ENCODE results near the gene SORCS1.

SORCS1 gene

DNA sequence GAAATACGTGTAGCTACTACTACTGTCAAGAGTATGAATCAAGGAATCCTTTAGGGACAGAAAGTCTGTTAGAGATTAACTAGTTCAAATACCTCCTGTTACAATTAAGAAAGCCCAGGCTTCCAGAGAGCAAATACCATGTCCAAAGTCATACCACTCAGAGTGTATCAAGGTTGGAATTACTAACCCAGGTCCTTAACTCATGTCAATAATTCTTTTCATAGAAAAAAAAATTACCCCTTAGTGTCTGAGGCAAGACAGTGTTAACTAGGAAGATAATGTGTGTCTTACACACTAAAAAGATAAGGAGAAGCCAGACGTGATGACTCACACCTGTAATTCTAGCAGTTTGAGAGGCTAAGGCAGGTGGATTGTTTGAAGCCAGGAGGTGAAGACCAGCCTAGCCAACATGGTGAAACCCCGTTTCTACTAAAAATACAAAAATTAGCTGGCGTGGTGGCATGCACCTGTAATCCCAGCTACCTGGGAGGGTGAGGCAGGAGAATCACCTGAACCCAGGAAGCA lies 423.4 kb downstream of the SORCS1 start:
- no peak for DNase-seq (ENCODE audit: low read depth in 2 of 2)

DNA sequence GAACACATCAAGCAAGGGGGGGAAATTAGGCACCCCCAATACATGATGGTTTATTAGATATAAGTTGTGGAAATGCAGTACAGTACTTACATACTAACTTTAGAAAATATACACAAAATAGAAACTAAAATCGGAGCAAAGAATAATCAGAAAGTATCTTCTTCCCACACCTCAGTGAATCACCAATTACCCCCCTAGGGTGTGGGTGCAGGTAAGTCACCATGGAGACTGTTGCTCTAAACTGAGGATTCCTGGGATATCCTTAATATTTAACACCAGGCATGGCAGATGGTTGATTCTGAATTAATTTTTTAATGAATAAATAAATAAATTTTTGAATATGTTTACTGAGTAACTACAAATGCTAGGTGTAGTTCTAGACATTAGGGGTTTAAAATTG lies 424.4 kb downstream of the SORCS1 start:
- no peak for DNase-seq (ENCODE audit: low read depth in 2 of 2)

DNA sequence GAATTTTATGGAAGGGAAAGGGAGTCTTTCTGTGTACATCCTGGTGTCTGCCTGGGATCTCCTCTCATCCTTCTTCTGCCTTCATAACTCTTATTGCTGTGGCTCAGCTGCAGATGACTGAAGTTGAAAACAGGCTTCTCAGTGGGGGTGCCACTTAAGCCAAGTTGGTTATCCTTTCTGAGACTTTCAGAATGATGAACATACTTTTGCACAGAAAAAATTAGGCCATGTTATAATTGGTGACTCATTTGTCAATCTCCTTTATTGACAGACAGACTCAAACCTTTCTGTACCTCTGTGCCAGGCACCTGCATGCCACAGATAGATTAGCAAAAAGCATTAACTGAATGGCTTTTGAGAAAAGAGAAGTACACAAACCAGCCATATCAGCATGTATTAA lies 430.3 kb downstream of the SORCS1 start:
- no peak for DNase-seq (ENCODE audit: low read depth in 2 of 2)

DNA sequence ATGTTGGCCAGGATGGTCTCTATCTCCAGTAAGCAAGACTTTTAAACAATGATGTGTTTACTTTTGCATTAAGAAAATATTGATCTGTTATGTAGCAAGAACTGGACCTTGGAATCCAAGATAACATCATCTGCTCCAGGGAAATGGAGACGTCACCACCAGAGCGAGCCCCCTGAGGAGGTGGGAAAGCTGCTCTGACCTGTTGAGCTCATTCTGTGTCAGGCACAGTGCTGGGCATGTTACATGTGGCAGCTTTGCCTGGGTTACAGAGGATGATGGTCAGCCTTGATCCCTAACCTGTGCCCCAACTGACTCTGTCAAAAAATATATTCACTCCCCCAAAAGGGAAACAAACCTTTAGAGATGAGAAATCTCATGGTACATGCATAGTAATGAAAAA lies 436.3 kb downstream of the SORCS1 start:
- DNase-seq (ENCODE audit: low read depth in 2 of 2) = no peak

DNA sequence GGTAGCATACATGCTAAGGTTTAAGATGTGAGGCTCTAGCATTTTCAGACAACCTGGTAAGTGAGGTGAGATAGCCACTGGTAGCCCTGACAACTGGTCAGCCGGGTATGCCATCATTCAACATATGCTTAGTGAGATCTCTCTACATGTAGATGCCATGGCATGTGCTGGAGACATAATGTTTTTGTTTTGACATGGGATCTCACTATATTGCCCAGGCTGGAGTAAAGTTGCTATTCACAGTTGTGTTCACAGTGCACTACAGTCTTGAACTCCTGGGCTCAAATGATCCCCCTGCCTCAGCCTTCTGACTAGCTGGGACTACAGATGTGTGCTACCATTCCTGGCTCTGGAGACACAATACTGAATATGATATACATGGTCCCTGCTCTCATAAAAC lies 437.3 kb downstream of the SORCS1 start:
- DNase-seq (ENCODE audit: low read depth in 2 of 2) = no peak

DNA sequence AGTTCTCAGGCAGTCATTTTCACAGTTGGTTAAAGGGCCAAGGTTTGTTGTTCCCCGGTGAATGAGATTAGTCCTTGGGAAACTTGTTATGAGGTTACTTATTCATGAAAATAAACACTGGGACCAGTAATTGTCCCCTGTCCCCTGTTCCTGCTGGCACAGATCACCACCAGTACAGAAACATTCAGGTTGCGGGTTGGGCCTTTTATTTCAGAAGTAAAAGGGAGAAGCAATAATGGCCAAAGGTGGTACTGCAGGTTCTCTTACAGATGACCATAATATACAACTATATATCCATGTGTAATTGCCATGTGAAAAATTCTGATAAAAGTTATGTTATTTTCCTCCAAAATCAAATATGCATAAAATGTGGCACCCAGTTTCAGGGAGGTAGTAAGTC lies 442.0 kb downstream of the SORCS1 start:
- DNase-seq (ENCODE audit: low read depth in 2 of 2) = no peak

DNA sequence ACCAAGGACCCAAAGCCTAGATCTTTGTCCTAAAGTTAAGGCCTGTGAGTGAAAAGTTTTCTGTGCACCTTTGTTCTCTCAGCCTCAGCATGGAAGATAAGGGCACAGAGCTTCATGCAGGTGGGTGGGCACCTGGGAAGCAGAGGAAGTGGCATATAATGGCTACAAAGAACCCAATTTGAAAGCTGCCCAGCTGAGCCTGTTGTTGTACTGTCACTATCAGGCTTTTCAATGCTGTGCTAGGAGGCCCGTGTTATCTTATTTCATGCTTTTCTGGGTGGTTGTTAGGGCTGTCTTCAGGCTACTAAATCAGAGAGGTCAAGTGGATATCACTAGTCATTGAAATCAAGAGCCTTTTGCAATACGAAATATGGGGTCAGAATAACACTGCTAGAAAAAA lies 443.8 kb downstream of the SORCS1 start:
- DNase-seq (ENCODE audit: low read depth in 2 of 2) = no peak

DNA sequence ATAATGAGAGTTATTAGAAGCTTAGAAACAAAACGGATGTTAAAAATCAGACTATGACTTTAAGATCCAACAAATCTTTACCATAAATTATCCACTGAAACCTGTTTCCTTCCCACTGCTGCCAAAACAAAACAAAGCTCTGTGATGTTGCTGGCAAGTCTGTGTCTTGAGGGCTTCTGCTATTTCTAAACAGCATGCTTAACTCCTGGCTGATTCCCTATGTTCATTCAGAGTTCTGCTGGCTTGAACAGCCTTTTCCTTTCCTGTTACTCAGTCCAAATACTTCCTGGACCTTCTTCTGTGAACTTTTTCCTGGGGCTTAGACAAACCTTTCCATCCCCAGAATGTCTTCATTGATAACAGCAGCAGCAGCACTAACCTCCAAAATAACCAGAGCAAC lies 448.1 kb downstream of the SORCS1 start:
- no peak for DNase-seq (ENCODE audit: low read depth in 2 of 2)

DNA sequence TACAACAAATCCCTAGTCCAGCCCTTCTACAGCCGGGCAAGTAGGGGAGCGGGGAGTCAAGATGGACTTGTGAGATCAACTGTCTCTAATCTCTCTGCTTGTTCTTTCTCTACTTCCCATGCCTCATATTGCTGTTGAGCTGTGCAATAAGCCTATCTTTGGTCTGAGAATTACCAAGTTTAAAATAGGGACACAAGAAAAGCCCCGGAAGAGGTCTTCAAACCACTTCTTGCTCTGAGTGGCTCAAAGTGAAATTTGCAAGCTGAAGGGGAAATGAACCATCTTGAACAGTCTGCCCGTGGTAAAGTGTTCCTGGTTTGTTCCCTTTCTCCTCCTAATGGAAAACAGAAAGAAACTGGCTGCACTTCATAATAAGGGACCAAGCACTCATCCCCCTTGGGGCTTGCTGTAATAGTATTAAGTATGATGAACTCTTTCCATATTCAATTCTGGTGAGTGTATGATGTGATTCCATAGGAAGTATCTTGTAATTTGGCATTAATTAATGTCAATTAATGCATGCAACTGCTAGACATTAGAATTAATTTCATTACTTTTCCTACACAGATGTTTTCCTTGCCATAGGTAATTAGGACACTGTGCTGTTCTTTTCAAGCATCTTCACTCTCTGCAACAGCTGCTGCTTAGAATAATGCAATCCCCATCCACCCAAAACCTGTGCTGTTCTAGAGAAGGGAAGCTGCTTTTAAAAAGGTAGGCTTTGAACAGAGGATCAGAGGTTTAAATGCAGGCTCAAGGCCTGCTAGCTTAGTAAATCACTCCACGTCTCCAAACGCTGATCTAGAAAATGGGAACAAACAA lies 449.6 kb downstream of the SORCS1 start:
- DNase-seq (ENCODE audit: low read depth in 2 of 2) = no peak

DNA sequence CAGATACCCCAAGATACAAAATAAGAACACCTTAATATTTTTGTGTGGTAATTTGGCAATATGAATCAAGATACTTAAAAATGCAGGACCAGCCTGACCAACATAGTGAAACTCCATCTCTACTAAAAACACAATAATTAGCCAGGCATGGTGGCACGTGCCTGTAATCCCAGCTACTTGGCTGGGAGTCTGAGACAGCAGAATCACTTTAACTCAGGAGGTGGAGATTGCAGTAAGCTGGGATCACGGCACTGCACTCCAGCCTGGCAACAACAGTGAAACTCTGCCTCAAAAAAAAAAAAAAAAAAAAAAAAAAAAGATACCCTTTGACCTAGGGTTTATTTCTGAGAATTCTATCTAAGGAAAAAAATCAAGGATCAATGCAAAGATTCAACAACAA lies 450.7 kb downstream of the SORCS1 start:
- no peak for DNase-seq (ENCODE audit: low read depth in 2 of 2)

DNA sequence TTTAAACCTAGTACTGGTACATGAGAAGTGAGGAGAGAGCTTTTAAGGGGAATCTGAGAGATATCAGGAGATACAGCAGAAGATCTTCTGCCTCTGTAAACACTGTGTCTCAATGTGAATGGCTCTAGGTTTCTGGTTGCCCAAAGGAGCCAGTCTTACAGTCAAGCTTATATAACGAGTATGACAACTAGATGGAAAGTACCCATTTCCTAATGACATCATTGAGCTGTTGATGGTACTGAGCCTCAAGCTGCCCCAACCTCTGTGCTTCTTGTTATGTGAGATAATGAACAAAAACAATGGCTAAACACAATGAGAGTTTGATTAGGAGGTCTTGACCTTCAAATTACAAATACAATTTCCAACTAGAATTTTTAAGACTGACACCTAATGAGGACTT lies 451.5 kb downstream of the SORCS1 start:
- no peak for DNase-seq (ENCODE audit: low read depth in 2 of 2)

DNA sequence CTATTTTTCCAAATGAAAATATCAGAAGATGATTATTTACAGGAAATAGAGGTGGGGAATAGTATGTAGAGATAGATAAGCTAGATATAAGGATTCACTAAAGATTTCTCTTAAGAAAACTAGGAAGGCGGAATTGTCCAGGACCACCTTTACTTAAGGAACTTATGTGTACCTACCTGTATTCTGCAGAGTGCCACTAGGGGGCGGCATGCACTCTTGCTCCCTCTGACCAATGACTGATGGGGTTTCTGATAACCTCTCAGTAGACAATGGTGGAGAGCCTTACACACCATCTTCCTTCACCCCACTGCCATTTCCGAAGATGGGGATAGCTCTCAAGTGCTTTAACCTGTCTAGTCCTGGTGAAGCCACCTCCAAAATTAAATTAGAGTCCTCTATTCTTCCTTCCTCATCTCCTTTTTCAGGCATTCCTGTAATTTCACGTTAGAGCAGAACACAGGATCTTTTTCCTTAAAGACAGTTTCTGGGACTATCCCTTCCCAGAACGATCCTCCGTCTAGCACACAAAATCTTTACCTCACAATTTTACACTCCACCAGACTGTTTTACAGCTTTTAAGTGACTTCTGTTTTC lies 453.1 kb downstream of the SORCS1 start:
- no peak for DNase-seq (ENCODE audit: low read depth in 2 of 2)

DNA sequence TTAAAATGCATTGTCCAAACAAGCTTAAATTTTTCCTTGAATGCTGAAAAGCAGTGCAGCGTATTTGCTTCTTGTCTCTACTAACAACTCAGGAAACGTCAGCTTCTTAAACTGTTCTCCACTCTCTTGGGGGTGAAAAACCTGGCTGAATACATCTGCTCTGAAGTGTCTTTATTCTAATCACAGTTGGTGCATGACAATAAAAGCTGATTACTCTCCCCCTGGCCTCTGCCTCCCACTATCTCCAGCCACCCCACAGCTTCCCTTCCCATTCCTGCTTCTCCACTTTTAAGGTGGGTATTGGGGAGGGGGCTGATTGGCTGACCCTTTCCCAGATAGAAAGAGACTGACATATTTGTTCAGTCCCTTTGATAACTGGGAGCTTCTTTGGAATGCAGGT lies 456.0 kb downstream of the SORCS1 start:
- no peak for DNase-seq (ENCODE audit: low read depth in 2 of 2)

DNA sequence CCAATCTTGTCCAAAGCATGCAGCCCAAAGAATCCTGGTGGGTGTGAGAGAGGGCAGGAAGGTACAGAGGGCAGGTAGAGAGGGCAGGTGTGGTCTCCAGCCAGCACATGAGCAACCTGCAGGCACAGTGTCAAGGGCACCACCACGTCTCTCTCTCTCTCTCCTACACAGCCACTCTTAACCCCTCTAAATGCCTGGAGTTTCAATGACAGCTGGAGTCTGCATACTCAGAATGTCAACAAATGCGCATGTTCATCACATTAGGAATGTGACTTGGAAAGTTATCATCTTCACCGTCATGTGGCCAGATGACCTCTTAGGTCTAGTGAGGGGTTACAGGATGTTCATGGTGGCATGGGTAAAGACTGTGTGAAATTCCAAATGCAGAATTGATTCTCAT lies 456.8 kb downstream of the SORCS1 start:
- no peak for DNase-seq (ENCODE audit: low read depth in 2 of 2)

DNA sequence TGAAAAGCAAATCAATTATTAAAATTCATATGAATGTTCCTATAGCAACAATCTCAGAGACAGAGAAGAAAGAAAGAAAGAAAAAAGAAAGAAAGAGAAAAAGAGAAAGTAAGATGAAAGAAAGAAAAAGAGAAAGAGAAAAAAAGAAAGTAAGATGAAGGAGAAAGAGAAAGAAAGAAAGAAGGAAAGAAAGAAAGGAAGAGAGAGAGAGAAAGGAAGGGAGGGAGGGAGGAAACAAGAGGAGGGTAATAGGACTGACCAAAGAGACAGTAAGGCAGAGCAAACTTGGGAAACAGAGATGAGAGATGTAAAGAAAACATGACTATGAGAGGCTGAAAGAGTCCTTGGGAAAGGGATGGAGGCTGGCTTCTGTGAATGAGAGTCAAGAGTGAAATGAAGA lies 458.4 kb downstream of the SORCS1 start:
- DNase-seq (ENCODE audit: low read depth in 2 of 2) = no peak

DNA sequence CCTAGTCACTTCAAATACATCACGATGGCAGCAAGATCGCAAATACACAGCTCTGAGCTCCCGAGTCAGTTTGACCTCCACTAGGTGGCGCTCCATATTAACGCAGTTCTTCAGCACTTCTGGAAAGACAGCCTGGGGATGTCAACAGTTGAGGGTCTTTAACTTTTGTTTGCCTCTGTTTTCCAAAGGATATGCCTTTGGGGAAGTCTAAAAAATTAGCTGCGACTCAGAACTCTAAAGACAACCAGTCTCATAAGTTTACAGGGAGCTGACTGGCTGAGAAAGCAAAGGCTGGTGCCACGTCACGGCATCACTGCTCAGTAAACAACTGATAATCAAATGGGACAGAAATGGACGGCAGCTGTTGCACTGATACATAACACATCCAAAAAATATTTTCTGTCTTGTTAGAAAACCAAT lies 458.8 kb downstream of the SORCS1 start:
- no peak for DNase-seq (ENCODE audit: low read depth in 2 of 2)

DNA sequence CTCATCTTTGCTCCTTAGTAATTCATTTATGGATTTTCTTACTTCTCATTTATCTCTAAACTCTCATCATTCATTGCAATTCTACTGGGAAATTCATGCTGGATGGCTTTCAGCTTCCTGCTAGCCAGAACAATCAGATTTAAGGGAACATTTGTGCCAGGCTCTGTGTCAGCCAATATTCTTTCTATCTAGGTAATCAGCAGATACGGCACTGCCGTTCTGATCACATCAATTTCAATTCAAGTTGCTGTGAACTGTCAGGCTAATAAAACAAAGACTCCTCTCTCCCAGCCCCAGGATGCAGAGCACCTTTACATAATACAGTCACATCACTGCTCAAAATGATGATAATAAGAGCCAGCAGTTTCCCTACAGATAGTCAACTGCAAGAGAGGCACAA lies 468.3 kb downstream of the SORCS1 start:
- DNase-seq (ENCODE audit: low read depth in 2 of 2) = no peak

DNA sequence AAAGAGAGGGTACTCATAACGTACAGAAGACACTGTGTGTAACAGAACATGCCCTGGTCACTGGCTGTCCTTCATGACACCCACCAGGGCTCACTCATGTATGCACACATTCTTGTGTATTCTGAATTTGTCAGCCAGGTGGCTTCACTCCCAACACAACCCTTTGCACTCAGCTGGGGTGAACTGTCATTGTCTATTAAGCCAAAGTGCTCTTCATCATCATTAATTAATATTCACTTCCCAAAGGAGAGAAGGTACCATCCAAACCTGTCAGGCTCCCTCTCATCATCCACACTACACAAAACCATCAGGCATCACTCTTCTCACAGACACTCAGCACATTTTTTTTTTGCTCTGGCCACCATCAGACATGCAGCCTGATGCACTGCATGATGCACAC lies 469.8 kb downstream of the SORCS1 start:
- DNase-seq (ENCODE audit: low read depth in 2 of 2) = no peak

DNA sequence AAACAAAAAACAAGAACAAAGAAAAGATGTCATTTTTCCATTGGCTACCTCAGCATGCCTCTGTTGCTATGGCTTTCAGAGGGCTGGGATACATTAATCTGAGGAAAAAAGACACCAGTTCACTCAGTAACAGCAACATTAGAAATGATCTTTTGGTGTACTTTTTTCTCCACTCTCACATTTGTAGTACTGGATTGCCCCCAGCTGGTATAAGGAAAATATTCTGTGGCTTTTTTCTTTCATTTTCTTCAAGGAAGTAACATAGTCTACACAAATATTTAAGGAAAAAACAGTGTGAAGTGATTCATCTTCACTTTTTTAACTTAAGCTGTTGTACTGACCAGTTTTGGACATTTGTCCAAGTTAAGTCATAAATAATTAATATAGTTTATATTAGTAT lies 482.3 kb downstream of the SORCS1 start:
- DNase-seq (ENCODE audit: low read depth in 2 of 2) = no peak

DNA sequence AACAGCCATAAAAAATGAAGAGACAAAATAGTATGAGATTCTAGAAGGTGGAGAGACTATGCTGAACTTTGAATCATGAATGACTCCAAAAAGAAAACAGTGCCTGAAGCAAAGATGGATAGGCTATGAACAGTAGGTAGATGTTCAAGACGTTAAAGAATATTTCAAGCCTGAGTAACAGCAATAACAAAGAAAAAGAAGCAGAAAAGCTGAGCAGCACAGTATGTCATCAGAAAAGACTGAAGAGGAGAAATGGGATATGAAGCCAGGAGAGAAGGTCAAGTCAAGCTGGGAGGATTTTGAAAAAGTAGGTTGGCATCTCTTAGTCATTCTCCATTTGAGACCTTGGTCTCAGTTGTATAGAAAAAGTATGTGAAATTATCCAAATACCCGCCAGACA lies 484.4 kb downstream of the SORCS1 start:
- no peak for DNase-seq (ENCODE audit: low read depth in 2 of 2)

DNA sequence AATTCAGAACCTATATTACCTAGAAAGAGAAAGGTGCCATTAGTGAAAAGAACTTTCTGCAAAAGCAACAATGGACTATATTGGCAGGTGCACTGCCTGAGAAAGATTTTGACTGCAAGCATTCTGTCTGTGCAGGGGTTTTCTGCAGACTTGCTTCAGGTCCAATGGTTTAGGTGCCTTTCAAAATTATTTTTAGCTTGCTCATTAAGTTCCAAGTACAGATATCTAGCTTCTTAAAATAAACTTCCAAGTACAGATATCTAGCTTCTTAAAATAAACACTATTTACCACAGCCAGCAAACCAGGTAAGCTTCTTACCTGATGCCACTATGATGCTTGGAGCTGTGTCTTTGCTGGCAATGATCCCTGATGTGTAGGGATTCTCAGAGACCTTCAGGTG lies 485.2 kb downstream of the SORCS1 start:
- no peak for DNase-seq (ENCODE audit: low read depth in 2 of 2)

DNA sequence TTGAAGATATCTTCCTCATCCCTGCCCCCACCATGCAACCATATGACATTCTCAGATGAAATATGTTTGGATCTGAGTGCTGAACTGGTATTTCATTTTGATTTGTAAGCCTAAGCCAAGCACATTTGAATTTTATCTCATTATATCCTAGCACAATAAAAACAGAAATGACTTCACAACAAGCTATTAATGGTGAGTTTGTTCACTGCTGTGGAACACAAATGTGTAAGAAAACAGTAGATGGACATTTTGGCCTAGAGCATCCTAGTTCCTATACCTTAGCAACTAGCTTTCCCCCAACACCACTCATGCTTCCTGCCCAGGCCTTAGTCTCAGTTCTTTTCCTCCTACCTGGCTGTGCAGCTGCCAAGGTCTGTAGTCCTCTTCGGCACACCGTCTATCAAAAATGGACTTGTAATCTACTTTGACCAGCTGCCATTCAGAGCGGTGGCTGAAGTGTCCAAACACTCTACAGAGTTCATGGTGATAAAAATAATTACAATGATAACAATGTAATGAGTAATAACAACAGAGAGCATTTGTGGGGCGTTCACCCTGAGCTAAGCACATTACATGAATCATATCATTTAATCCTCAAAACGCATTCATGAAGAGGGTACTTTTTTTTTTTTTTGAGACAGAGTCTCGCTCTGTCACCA lies 491.9 kb downstream of the SORCS1 start:
- DNase-seq (ENCODE audit: low read depth in 2 of 2) = no peak

DNA sequence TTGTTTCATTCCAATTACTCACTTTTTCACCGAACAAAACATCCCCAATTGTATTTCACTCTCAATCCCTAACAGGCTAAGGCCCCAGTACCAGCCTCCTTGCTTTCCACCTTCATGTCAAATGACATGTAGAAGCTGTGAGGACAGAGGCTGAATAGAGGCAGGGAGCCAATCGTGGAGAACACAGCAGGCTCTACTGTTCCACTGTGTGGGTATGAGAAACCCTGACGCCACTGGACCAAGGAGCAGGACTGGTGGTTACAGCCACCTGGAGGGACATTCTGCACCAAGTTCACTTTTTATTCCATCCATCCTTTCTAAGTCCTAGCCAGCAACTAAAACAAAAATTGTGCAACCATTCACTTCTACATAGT lies 502.8 kb downstream of the SORCS1 start:
- no peak for DNase-seq (ENCODE audit: low read depth in 2 of 2)
